ENCODE data around the gene CANX.

CANX gene

GRCh38 chr5:179763215-179763945 is 64.6 kb downstream of the CANX start:
- H3K4me3 ChIP-seq (ENCODE audit: low read depth, low read length): no peak overlapping the region
- TF ChIP-seq CTCF (IDR thresholded peaks at IDR 0.05; ENCODE audit: low read depth, low read length) (peak; percentile 68), MAX (IDR thresholded peaks at IDR 0.05; ENCODE audit: low read depth, low read length) (no peak)
- peak; percentile 77 for DNase-seq (ENCODE audit: low read depth)

GRCh38 chr5:179764056-179764455 is 65.3 kb downstream of the CANX start:
- DNase-seq (ENCODE audit: low read depth): no peak
- no peak for TF ChIP-seq POLR2A (IDR thresholded peaks at IDR 0.05; ENCODE audit: extremely low read depth, insufficient read length)
- TF ChIP-seq CTCF (IDR thresholded peaks at IDR 0.05; ENCODE audit: low read depth, low read length): no peak
- TF ChIP-seq MAX (IDR thresholded peaks at IDR 0.05; ENCODE audit: low read depth, low read length): no peak
- TF ChIP-seq MYC (IDR thresholded peaks at IDR 0.05; ENCODE audit: low read depth, low read length): no peak

GRCh38 chr5:179765400-179765799 is 66.6 kb downstream of the CANX start:
- peak; percentile 87 for DNase-seq (ENCODE audit: low read depth)
- TF ChIP-seq MYC (IDR thresholded peaks at IDR 0.05; ENCODE audit: low read depth, low read length) (peak; percentile 48; the same call in 1 of the 2 replicates), MAX (IDR thresholded peaks at IDR 0.05; ENCODE audit: low read depth, low read length) (peak; percentile 74), POLR2A (IDR thresholded peaks at IDR 0.05; ENCODE audit: extremely low read depth, insufficient read length) (no peak)
- no peak overlapping the region for H3K4me3 ChIP-seq (ENCODE audit: low read depth, low read length)

More at GRCh38 chr5:179764056-179764455, 65.3 kb downstream of the CANX start:
- H3K4me3 ChIP-seq (ENCODE audit: low read depth, low read length): no peak overlapping the region

GRCh38 chr5:179766021-179766725 is 67.4 kb downstream of the CANX start:
- peak; percentile 75 for DNase-seq (ENCODE audit: low read depth)
- no peak overlapping the region for H3K4me3 ChIP-seq (ENCODE audit: low read depth, low read length)
- no peak for TF ChIP-seq CTCF (IDR thresholded peaks at IDR 0.05; ENCODE audit: low read depth, low read length)
- no peak for TF ChIP-seq MYC (IDR thresholded peaks at IDR 0.05; ENCODE audit: low read depth, low read length)
- TF ChIP-seq MAX (IDR thresholded peaks at IDR 0.05; ENCODE audit: low read depth, low read length): no peak

- no peak for DNase-seq (ENCODE audit: low read depth)
- TF ChIP-seq MYC (IDR thresholded peaks at IDR 0.05; ENCODE audit: low read depth, low read length): no peak
- TF ChIP-seq MAX (IDR thresholded peaks at IDR 0.05; ENCODE audit: low read depth, low read length): no peak
- no peak for TF ChIP-seq POLR2A (IDR thresholded peaks at IDR 0.05; ENCODE audit: extremely low read depth, insufficient read length)
- TF ChIP-seq CTCF (IDR thresholded peaks at IDR 0.05; ENCODE audit: low read depth, low read length): no peak
- H3K4me3 ChIP-seq (ENCODE audit: low read depth, low read length): no peak overlapping the region
Measured at GRCh38 chr5:179766726-179767455, 68.1 kb downstream of the CANX start.

Data from NB4 (cell line).